IMR-90 (cell line): Measurements from ENCODE around the gene ADAP1. TPM values are rescaled to one million over a fixed set of nuclear protein-coding genes. Genes with fewer than 3 reads are reported as not detected.

Source experiments
- ATAC-seq: fragments of 200-7000 bp; cut with Tn5 transposase; 2 replicates; pipeline ENCODE4 v1.9.1; 2020; ENCODE audit warnings: low read depth, mild to moderate bottlenecking, moderate library complexity
- BruUV-seq: library from RNA; stranded (reverse); fragments of 400-500 nt; replicated peaks from 2 replicates; lab custom pipeline; 2021; lab: Mats Ljungman, UMichigan
- CTCF ChIA-PET: fragments of 300-600 bp; formaldehyde crosslinking; extraction: SDS; loops from one replicate; lab custom pipeline; 2021; ENCODE audit warnings: antibody characterized with exemption; lab: Yijun Ruan, JAX
- POLR2A ChIA-PET: fragments of 300-600 bp; sonication (Branson Sonifier 250); formaldehyde crosslinking; loops from one replicate; lab custom pipeline; 2022; ENCODE audit warnings: antibody characterized with exemption; ENCODE audit not compliant: unreplicated experiment; lab: Charles Lee
- DNase-seq: peaks from one replicate; pipeline ENCODE4 v3.0.0; 2013
- H2AFZ ChIP-seq: replicated peaks from 2 replicates; pipeline ENCODE3; 2013; ENCODE audit warnings: low read length, mild to moderate bottlenecking; ENCODE audit not compliant: poor library complexity
- H2AK5ac ChIP-seq: 2 replicates; pipeline ENCODE4 v1.6.1; 2013; ENCODE audit warnings: low read depth, low read length, inconsistent platforms
- H2AK9ac ChIP-seq: replicated peaks from 2 replicates; pipeline ENCODE3; 2013; ENCODE audit warnings: mild to moderate bottlenecking, low read depth, low read length, moderate library complexity; ENCODE audit not compliant: poor library complexity
- H2BK120ac ChIP-seq: 2 replicates; pipeline ENCODE4 v1.6.1; 2013; ENCODE audit warnings: low read depth, low read length, inconsistent platforms
- H2BK15ac ChIP-seq: 3 replicates; pipeline ENCODE4 v1.6.1; 2013; ENCODE audit warnings: low read depth, low read length, inconsistent platforms
- H2BK20ac ChIP-seq: 2 replicates; pipeline ENCODE4 v1.6.1; 2013; ENCODE audit warnings: low read depth, mild to moderate bottlenecking, inconsistent platforms, low read length, moderate library complexity
- H2BK5ac ChIP-seq: 2 replicates; pipeline ENCODE4 v1.6.1; 2013; ENCODE audit warnings: mild to moderate bottlenecking, low read depth, low read length, inconsistent platforms; ENCODE audit not compliant: poor library complexity, severe bottlenecking
- H3K14ac ChIP-seq: replicated peaks from 2 replicates; pipeline ENCODE4 v1.6.1; 2013; ENCODE audit warnings: low read depth, low read length, inconsistent platforms
- H3K18ac ChIP-seq: 2 replicates; pipeline ENCODE4 v1.6.1; 2013; ENCODE audit warnings: low read depth, low read length, control low read depth
- H3K23ac ChIP-seq: 2 replicates; pipeline ENCODE4 v1.6.1; 2013; ENCODE audit warnings: low read depth, low read length, inconsistent platforms
- H3K27ac ChIP-seq: 2 replicates; pipeline ENCODE4 v1.5.1; 2013; ENCODE audit warnings: mild to moderate bottlenecking, control low read depth, low read length; ENCODE audit not compliant: insufficient read depth
- H3K27me3 ChIP-seq: 2 replicates; pipeline ENCODE4 v1.6.1; 2013; ENCODE audit warnings: low read length; ENCODE audit not compliant: control insufficient read depth, insufficient read depth
- H3K36me3 ChIP-seq: 2 replicates; pipeline ENCODE4 v1.6.1; 2013; ENCODE audit warnings: low read length, mixed read lengths; ENCODE audit not compliant: control insufficient read depth, insufficient read depth
- H3K4ac ChIP-seq: 2 replicates; pipeline ENCODE4 v1.6.1; 2013; ENCODE audit warnings: low read depth, low read length, inconsistent platforms
- H3K4me1 ChIP-seq: 2 replicates; pipeline ENCODE4 v1.6.1; 2013; ENCODE audit warnings: low read length, mixed read lengths; ENCODE audit not compliant: control insufficient read depth, insufficient read depth
- H3K4me2 ChIP-seq: 2 replicates; pipeline ENCODE4 v1.6.1; 2013; ENCODE audit warnings: low read depth, mild to moderate bottlenecking, control low read depth, low read length, moderate library complexity
- H3K4me3 ChIP-seq: 2 replicates; pipeline ENCODE4 v1.5.1; 2013; ENCODE audit warnings: low read depth, mild to moderate bottlenecking, control low read depth, low read length, moderate library complexity; ENCODE audit not compliant: insufficient read depth
- H3K56ac ChIP-seq: 2 replicates; pipeline ENCODE4 v1.6.1; 2013; ENCODE audit warnings: low read length, inconsistent platforms; ENCODE audit not compliant: insufficient read depth; ENCODE audit errors: extremely low read depth
- H3K79me1 ChIP-seq, 2 experiments: 2 replicates each; pipeline ENCODE4 v1.6.1; 2013; ENCODE audit warnings: low read length in 2 of 2, inconsistent platforms in 1 of 2, low read depth in 1 of 2
- H3K9ac ChIP-seq: 2 replicates; pipeline ENCODE4 v1.6.1; 2013; ENCODE audit warnings: low read depth, low read length, control low read depth
- H3K9me1 ChIP-seq: 2 replicates; pipeline ENCODE4 v1.6.1; 2013; ENCODE audit warnings: low read length, inconsistent platforms; ENCODE audit not compliant: insufficient read depth
- H3K9me3 ChIP-seq: 2 replicates; pipeline ENCODE4 v1.6.1; 2013; ENCODE audit warnings: low read length; ENCODE audit not compliant: control insufficient read depth, insufficient read depth
- H4K20me1 ChIP-seq: 2 replicates; pipeline ENCODE4 v1.6.1; 2013; ENCODE audit warnings: low read length, inconsistent platforms; ENCODE audit not compliant: insufficient read depth
- H4K5ac ChIP-seq: 2 replicates; pipeline ENCODE4 v1.6.1; 2013; ENCODE audit warnings: mild to moderate bottlenecking, low read depth, low read length, control low read depth
- H4K8ac ChIP-seq, 2 experiments: 2 replicates each; pipeline ENCODE4 v1.6.1; 2013; ENCODE audit warnings: low read depth in 2 of 2, low read length in 2 of 2, control low read depth in 1 of 2, inconsistent platforms in 1 of 2
- H4K91ac ChIP-seq: 2 replicates; pipeline ENCODE4 v1.6.1; 2013; ENCODE audit warnings: low read depth, low read length, inconsistent platforms; ENCODE audit not compliant: insufficient read depth
- CEBPB ChIP-seq: IDR thresholded peaks from 2 replicates; pipeline ENCODE4 v1.6.1; 2012; ENCODE audit warnings: low read depth, low read length, improper control_type of control experiment
- CHD1 ChIP-seq: IDR thresholded peaks from 2 replicates; pipeline ENCODE4 v1.6.1; 2012; ENCODE audit warnings: low read depth, low read length, improper control_type of control experiment
- CTCF ChIP-seq: conservative IDR thresholded peaks from 2 replicates; pipeline ENCODE4 v1.5.1; 2012; ENCODE audit warnings: mild to moderate bottlenecking, low read depth, low read length, improper control_type of control experiment
- FOS ChIP-seq: fragments of 150-350 bp; IDR thresholded peaks from 2 replicates; pipeline ENCODE4 v1.6.1; 2016; ENCODE audit warnings: low read depth, low read length
- MAZ ChIP-seq: IDR thresholded peaks from 2 replicates; pipeline ENCODE4 v1.6.1; 2012; ENCODE audit warnings: low read depth, mild to moderate bottlenecking, low read length, improper control_type of control experiment, moderate library complexity, borderline replicate concordance
- MXI1 ChIP-seq: IDR thresholded peaks from 2 replicates; pipeline ENCODE4 v1.6.1; 2012; ENCODE audit warnings: low read depth, mild to moderate bottlenecking, low read length, moderate library complexity, borderline replicate concordance
- POLR2A ChIP-seq: IDR thresholded peaks from 2 replicates; pipeline ENCODE4 v1.6.1; 2012; ENCODE audit warnings: mild to moderate bottlenecking, low read depth, low read length
- RAD21 ChIP-seq: IDR thresholded peaks from 2 replicates; pipeline ENCODE4 v1.6.1; 2012; ENCODE audit warnings: low read length, improper control_type of control experiment
- RCOR1 ChIP-seq: IDR thresholded peaks from 2 replicates; pipeline ENCODE4 v1.6.1; 2012; ENCODE audit warnings: mild to moderate bottlenecking, low read length, improper control_type of control experiment; ENCODE audit not compliant: insufficient replicate concordance
- RFX5 ChIP-seq: IDR thresholded peaks from 2 replicates; pipeline ENCODE4 v1.8.0; 2012; ENCODE audit warnings: low read depth, mild to moderate bottlenecking, low read length, moderate library complexity
- WGBS, 2 experiments: methylation state at CpG; one replicate each; pipeline versions ENCODE4 v1.1.5 to v1.1.7; 2013; ENCODE audit warnings: missing lambda C conversion rate in 2 of 2; ENCODE audit not compliant: insufficient read length in 1 of 2; ENCODE audit errors: extremely low coverage in 2 of 2; 5-methylcytosine and 5-hydroxymethylcytosine counted together
- dilution Hi-C: fragments of 300-500 bp; cut with HindIII; formaldehyde crosslinking; loops from one replicate; pipeline ENCODE4 v1.14.3; 2018; ENCODE audit warnings: low sequenced_read_pairs; ENCODE audit not compliant: unreplicated experiment
- in situ Hi-C: fragments of 300-500 bp; cut with MboI; formaldehyde crosslinking; loops from 3 replicates; pipeline ENCODE4 v1.14.3; 2019; ENCODE audit warnings: low sequenced_read_pairs, inconsistent platforms, mixed read lengths
- intact Hi-C: fragments of 100-400 bp; cut with micrococcal nuclease; formaldehyde crosslinking; loops from 2 replicates; pipeline ENCODE4 v1.10.0; 2022
- polyA plus RNA-seq, 3 experiments: library from polyadenylated mRNA; depleted of rRNA; stranded (reverse); fragments of >200 nt; gene quantifications; 2 replicates each; pipeline ENCODE4 v1.2.3, GENCODE V29; 2012; ENCODE audit warnings: low replicate concordance in 1 of 3
- total RNA-seq: library from RNA; depleted of rRNA; stranded (reverse); fragments of >200 nt; gene quantifications from 2 replicates; pipeline ENCODE4 v1.2.3, GENCODE V29; 2012
- TF ChIP-seq, protein P1 (sequence below): fragments of 150-350 bp; IDR thresholded peaks from 2 replicates; pipeline ENCODE4 v1.6.1; 2017; ENCODE audit warnings: mild to moderate bottlenecking, antibody characterized with exemption, low read length, low read depth

ADAP1 gene
- total and polyA plus RNA-seq, 2 of the 4 experiments (the other 2 are of a cell fraction) = 1.4 to 2.0 TPM

- H3K23ac ChIP-seq = no peak overlapping the region
- H2BK5ac ChIP-seq = no peak overlapping the region
- H2AFZ ChIP-seq = no peak overlapping the region
- in situ Hi-C loops (no loop called here), dilution Hi-C loops (no loop called here), intact Hi-C loops (no loop called here)
- no peak overlapping the region for H3K14ac ChIP-seq
- no peak overlapping the region for H3K4ac ChIP-seq
- H3K4me3 ChIP-seq = no peak overlapping the region
- ChIA-PET POLR2A (no interaction called here), CTCF (no interaction called here)
- no peak overlapping the region for H2BK20ac ChIP-seq
- no TSS peak for BruUV-seq
- H4K8ac ChIP-seq = no peak overlapping the region
- H4K20me1 ChIP-seq = no peaks in the 10 kb centered on the region
- H2AK9ac ChIP-seq = no peak overlapping the region
- no peaks in the 10 kb centered on the region for H3K79me1 ChIP-seq
- no peaks in the 10 kb centered on the region; the same call in 1 of the 2 replicates for H3K27me3 ChIP-seq
- no peak overlapping the region for H2BK120ac ChIP-seq
- no peak overlapping the region for H2BK15ac ChIP-seq
- no peak overlapping the region for H3K18ac ChIP-seq
- H4K5ac ChIP-seq = no peak overlapping the region
- H3K4me2 ChIP-seq = no peak overlapping the region
- H3K36me3 ChIP-seq = no peaks in the 10 kb centered on the region
- no peaks in the 10 kb centered on the region for H3K9me3 ChIP-seq
- H3K27ac ChIP-seq = no peak overlapping the region
- no peak for TF ChIP-seq RAD21
- TF ChIP-seq RFX5 = no peak
- no peak for TF ChIP-seq RCOR1
- TF ChIP-seq CTCF = no peak
- TF ChIP-seq POLR2A = no peak
- no peak for TF ChIP-seq MXI1
- TF ChIP-seq CEBPB = no peak
- TF ChIP-seq, protein P1, sequence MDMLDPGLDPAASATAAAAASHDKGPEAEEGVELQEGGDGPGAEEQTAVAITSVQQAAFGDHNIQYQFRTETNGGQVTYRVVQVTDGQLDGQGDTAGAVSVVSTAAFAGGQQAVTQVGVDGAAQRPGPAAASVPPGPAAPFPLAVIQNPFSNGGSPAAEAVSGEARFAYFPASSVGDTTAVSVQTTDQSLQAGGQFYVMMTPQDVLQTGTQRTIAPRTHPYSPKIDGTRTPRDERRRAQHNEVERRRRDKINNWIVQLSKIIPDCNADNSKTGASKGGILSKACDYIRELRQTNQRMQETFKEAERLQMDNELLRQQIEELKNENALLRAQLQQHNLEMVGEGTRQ = no peak
- no peak for TF ChIP-seq CHD1
- no peak for TF ChIP-seq MAZ
- TF ChIP-seq FOS = no peak
- H3K9me1 ChIP-seq = no peaks in the 10 kb centered on the region
- H3K4me1 ChIP-seq = no peaks in the 10 kb centered on the region; the same call in 1 of the 2 replicates
- DNase-seq = no peak
- H3K56ac ChIP-seq = no peak overlapping the region
- no peak overlapping the region for H3K9ac ChIP-seq
- H4K91ac ChIP-seq = no peak overlapping the region
- H2AK5ac ChIP-seq = no peak overlapping the region
- no peak for ATAC-seq
- no CpG with 5 or more reads among the region's 19 CpGs for WGBS, 2 experiments
Observed at GRCh38 chr7:981793-982510, 27.5 kb upstream of the ADAP1 start.
